ENCODE measurements around the gene RNU6-8.

DNA sequence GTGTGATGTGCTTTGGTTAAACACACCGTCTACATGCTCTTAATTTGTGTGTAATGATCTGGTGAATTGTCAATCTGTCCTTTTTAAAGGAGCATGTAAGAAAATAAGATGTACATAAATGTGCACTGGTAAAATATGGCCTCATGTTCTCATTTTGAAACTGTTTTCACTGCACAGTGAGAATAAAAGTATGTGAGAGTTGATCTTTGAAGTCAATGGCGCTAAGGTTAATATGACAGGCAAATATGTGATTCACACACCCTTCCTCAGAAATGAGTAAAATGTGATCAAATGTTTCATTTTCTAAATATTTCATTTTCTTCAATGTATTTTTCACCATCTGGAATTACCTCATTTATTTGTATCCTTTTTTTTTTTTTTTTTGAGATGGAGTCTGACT, 9.5 kb downstream of the RNU6-8 start:
- no peak for TF ChIP-seq POLR2A (IDR thresholded peaks at IDR 0.05)
- TF ChIP-seq, protein P1, sequence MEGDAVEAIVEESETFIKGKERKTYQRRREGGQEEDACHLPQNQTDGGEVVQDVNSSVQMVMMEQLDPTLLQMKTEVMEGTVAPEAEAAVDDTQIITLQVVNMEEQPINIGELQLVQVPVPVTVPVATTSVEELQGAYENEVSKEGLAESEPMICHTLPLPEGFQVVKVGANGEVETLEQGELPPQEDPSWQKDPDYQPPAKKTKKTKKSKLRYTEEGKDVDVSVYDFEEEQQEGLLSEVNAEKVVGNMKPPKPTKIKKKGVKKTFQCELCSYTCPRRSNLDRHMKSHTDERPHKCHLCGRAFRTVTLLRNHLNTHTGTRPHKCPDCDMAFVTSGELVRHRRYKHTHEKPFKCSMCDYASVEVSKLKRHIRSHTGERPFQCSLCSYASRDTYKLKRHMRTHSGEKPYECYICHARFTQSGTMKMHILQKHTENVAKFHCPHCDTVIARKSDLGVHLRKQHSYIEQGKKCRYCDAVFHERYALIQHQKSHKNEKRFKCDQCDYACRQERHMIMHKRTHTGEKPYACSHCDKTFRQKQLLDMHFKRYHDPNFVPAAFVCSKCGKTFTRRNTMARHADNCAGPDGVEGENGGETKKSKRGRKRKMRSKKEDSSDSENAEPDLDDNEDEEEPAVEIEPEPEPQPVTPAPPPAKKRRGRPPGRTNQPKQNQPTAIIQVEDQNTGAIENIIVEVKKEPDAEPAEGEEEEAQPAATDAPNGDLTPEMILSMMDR (IDR thresholded peaks at IDR 0.05) = no peak

Data from breast epithelium (tissue), 3 donors.